HuH-7.5 (cell line): ENCODE data around the gene MTMR4.
"Not testable (repeated sequence)": the region's sequence is repeated elsewhere in the genome, so short reads cannot be mapped to it uniquely, and the experiment has no call there.

Experiments used
- DNase-seq: peaks from one replicate; pipeline ENCODE4 v3.0.0; 2011; ENCODE audit warnings: low spot score

Gene MTMR4

GRCh38 chr17:58513965-58514769, at the start of gene MTMR4:
Gene MTMR4 (minus strand): TSS chr17:58514638. CDS start chr17:58514407, 231 bp downstream.
- peak; percentile 83 for DNase-seq

- DNase-seq = no peak
Observed at GRCh38 chr17:58560511-58560910, 46.1 kb upstream of the MTMR4 start.

GRCh38 chr17:58557981-58558380, 43.5 kb upstream of the MTMR4 start:
- DNase-seq = no peak

GRCh38 chr17:58556833-58557250, 42.4 kb upstream of the MTMR4 start:
- DNase-seq = no peak

GRCh38 chr17:58555109-58555508, 40.7 kb upstream of the MTMR4 start:
- DNase-seq = not testable (repeated sequence)

- DNase-seq = no peak
Observed at GRCh38 chr17:58541249-58541648, 26.8 kb upstream of the MTMR4 start.

- DNase-seq = no peak
Observed at GRCh38 chr17:58539698-58540097, 25.3 kb upstream of the MTMR4 start.

- no peak for DNase-seq
Observed at GRCh38 chr17:58538811-58539409, 24.5 kb upstream of the MTMR4 start.

- no peak for DNase-seq
Observed at GRCh38 chr17:58537266-58537665, 22.8 kb upstream of the MTMR4 start.

- no peak for DNase-seq
Observed at GRCh38 chr17:58536542-58536941, 22.1 kb upstream of the MTMR4 start.

- DNase-seq = no peak
Observed at GRCh38 chr17:58535431-58535830, 21.0 kb upstream of the MTMR4 start.

- no peak for DNase-seq
Observed at GRCh38 chr17:58534901-58535421, 20.5 kb upstream of the MTMR4 start.

GRCh38 chr17:58534331-58534730, 19.9 kb upstream of the MTMR4 start:
- DNase-seq = no peak

- DNase-seq = no peak
Observed at GRCh38 chr17:58533616-58534188, 19.3 kb upstream of the MTMR4 start.

GRCh38 chr17:58532555-58532951, 18.1 kb upstream of the MTMR4 start:
- DNase-seq = no peak

GRCh38 chr17:58531661-58532554, 17.5 kb upstream of the MTMR4 start:
- no peak for DNase-seq

- no peak for DNase-seq
Observed at GRCh38 chr17:58531122-58531521, 16.7 kb upstream of the MTMR4 start.

- DNase-seq = no peak
Observed at GRCh38 chr17:58530655-58531054, 16.2 kb upstream of the MTMR4 start.

- DNase-seq = no peak
Observed at GRCh38 chr17:58529275-58529674, 14.8 kb upstream of the MTMR4 start.

GRCh38 chr17:58528443-58528842, 14.0 kb upstream of the MTMR4 start:
- no peak for DNase-seq

- no peak for DNase-seq
Observed at GRCh38 chr17:58527949-58528348, 13.5 kb upstream of the MTMR4 start.

GRCh38 chr17:58527306-58527705, 12.9 kb upstream of the MTMR4 start:
- DNase-seq = no peak
